ENCODE results near the gene ZNF575.

ZNF575 gene

DNA sequence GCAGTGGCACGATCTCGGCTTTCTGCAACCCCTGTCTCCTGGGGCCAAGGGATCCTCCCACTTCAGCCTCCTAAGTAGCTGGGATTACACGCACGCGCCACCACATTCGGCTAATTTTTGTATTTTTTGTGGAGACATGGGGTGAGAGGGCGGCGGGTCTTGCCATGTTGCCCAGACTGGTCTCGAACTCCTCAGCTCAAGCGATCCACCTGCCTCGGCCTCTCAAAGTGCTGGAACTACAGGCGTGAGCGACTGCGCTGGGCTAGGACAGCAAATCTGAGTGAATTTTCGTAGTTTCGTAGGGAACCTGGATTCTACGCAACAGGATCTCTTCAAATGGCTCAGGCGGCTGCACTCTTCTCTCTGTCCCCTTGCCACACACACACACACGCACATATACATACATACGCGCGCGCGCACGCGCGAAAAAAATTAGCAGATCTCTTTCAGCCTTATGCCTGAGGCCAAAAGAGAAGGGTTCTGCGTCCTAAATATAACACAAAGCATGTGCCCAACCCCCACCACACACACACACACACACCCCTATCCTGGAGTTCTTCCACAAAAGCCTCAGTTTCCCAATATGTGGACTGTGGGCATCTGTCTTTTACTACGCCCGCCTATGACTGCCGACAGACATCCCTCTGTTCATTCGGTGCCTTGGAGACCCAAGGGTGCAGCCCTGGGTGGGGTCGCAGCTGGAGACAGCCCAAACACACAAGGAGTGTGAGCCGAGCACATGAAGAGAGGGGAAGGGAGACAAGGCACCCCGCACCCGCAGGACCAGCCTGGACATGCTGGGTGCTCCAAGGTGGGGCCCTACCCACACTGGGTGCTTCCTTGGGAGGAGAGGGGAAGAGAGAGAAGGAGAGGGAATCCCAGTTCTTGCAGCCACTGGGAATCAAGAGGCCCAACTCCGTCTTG lies 43.2 kb downstream of the ZNF575 start:
- Histone ChIP-seq H3K79me2 (ENCODE audit: low read length) (peaks cover 10% of the 10 kb centered on the region), H3K4me2 (ENCODE audit: low read length) (peak overlapping the region; percentile 61), H2AFZ (ENCODE audit: low read depth, low read length) (peak overlapping the region; percentile 79; the same call in 1 of the 2 replicates), H3K4me1 (ENCODE audit: low read length) (peaks cover 9% of the 10 kb centered on the region), H4K20me1 (ENCODE audit: insufficient read depth, low read length) (no peaks in the 10 kb centered on the region), H3K9me3 (ENCODE audit: insufficient read depth, low read length) (no peaks in the 10 kb centered on the region), H3K4me3 (ENCODE audit: low read length) (peak overlapping the region; percentile 99), H3K36me3 (replicated peaks; ENCODE audit: low read depth, low read length) (no peaks in the 10 kb centered on the region), H3K27ac (ENCODE audit: low read length) (no peak overlapping the region), H3K9ac (ENCODE audit: low read length) (peak overlapping the region; percentile 31), H3K27me3 (ENCODE audit: low read depth, low read length) (no peaks in the 10 kb centered on the region; the same call in 1 of the 2 replicates)
- TF ChIP-seq EZH2phosphoT487 (IDR thresholded peaks at IDR 0.05; ENCODE audit: low read depth), result no peak
- no peak for TF ChIP-seq CTCF (IDR thresholded peaks at IDR 0.05; ENCODE audit: low read depth, low read length)

DNA sequence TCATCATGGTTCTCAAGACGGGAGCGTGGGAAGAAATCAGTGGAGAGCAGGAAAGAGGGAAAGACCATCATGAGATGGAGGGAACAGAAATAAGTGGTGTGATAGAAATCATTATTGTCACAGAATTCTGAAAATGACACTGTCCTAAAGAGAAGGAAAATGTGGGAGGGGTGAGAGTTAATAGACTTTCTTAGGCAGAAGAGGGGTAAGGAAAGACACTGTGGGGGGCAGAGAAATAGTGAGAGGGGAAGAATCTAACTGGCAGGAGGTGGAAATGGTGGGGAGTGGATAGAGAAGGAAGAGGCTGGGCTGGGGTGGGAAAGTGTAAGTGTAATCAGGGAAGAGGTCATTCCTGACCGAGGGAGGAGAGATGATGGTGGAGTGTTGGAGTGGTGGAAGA lies 45.8 kb downstream of the ZNF575 start:
- Histone ChIP-seq H3K9me3 (ENCODE audit: insufficient read depth, low read length) (no peaks in the 10 kb centered on the region), H3K9ac (ENCODE audit: low read length) (no peak overlapping the region)
- no peak for TF ChIP-seq EZH2phosphoT487 (IDR thresholded peaks at IDR 0.05; ENCODE audit: low read depth)
- TF ChIP-seq CTCF (IDR thresholded peaks at IDR 0.05; ENCODE audit: low read depth, low read length), result no peak

DNA sequence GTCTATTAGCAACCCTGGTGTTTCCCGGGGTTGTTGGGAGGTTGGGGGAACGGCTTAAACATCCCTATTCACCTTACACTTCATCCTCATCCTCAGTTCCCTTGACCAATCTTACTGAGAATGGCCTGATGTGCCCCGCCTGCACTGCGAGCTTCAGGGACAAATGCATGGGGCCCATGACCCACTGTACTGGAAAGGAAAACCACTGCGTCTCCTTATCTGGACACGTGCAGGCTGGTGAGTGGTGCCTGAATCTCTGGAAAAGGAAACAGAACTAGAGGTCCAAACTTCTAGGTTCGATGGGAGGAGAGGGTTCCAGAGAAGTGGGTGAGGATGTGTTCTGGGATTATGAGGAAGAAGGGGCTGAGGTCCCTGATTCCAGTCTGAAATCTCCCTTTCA lies 48.5 kb downstream of the ZNF575 start:
- no peaks in the 10 kb centered on the region for H3K4me1 ChIP-seq (ENCODE audit: low read length)
- H2AFZ ChIP-seq (ENCODE audit: low read depth, low read length), result no peak overlapping the region
- TF ChIP-seq EZH2phosphoT487 (IDR thresholded peaks at IDR 0.05; ENCODE audit: low read depth) (no peak), CTCF (IDR thresholded peaks at IDR 0.05; ENCODE audit: low read depth, low read length) (no peak)
- H3K9ac ChIP-seq (ENCODE audit: low read length), result no peak overlapping the region
- no peak overlapping the region for H3K27ac ChIP-seq (ENCODE audit: low read length)
- no peaks in the 10 kb centered on the region for H3K79me2 ChIP-seq (ENCODE audit: low read length)
- no peaks in the 10 kb centered on the region; the same call in 1 of the 2 replicates for H3K27me3 ChIP-seq (ENCODE audit: low read depth, low read length)
- H3K36me3 ChIP-seq (replicated peaks; ENCODE audit: low read depth, low read length), result peaks cover 11% of the 10 kb centered on the region
- no peak overlapping the region for H3K4me3 ChIP-seq (ENCODE audit: low read length)
- H3K9me3 ChIP-seq (ENCODE audit: insufficient read depth, low read length), result no peaks in the 10 kb centered on the region
- no peak overlapping the region for H3K4me2 ChIP-seq (ENCODE audit: low read length)
- H4K20me1 ChIP-seq (ENCODE audit: insufficient read depth, low read length), result no peaks in the 10 kb centered on the region

More for the DNA sequence above, 45.8 kb downstream of the ZNF575 start:
- Histone ChIP-seq H3K27ac (ENCODE audit: low read length) (no peak overlapping the region), H3K79me2 (ENCODE audit: low read length) (peaks cover 10% of the 10 kb centered on the region), H3K27me3 (ENCODE audit: low read depth, low read length) (no peaks in the 10 kb centered on the region; the same call in 1 of the 2 replicates), H3K4me2 (ENCODE audit: low read length) (no peak overlapping the region), H3K4me1 (ENCODE audit: low read length) (peaks cover 9% of the 10 kb centered on the region), H3K4me3 (ENCODE audit: low read length) (no peak overlapping the region), H3K36me3 (replicated peaks; ENCODE audit: low read depth, low read length) (no peaks in the 10 kb centered on the region), H2AFZ (ENCODE audit: low read depth, low read length) (no peak overlapping the region), H4K20me1 (ENCODE audit: insufficient read depth, low read length) (no peaks in the 10 kb centered on the region)

- no peaks in the 10 kb centered on the region for H3K79me2 ChIP-seq (ENCODE audit: low read length)
- H3K4me3 ChIP-seq (ENCODE audit: low read length), result no peak overlapping the region
- H3K27me3 ChIP-seq (ENCODE audit: low read depth, low read length), result no peaks in the 10 kb centered on the region; the same call in 1 of the 2 replicates
- no peak overlapping the region for H2AFZ ChIP-seq (ENCODE audit: low read depth, low read length)
- H3K4me2 ChIP-seq (ENCODE audit: low read length), result no peak overlapping the region
- no peaks in the 10 kb centered on the region for H3K4me1 ChIP-seq (ENCODE audit: low read length)
- H4K20me1 ChIP-seq (ENCODE audit: insufficient read depth, low read length), result no peaks in the 10 kb centered on the region
- no peak overlapping the region for H3K27ac ChIP-seq (ENCODE audit: low read length)
- peaks cover 14% of the 10 kb centered on the region for H3K36me3 ChIP-seq (replicated peaks; ENCODE audit: low read depth, low read length)
- TF ChIP-seq CTCF (IDR thresholded peaks at IDR 0.05; ENCODE audit: low read depth, low read length), result no peak
- no peak for TF ChIP-seq EZH2phosphoT487 (IDR thresholded peaks at IDR 0.05; ENCODE audit: low read depth)
- H3K9ac ChIP-seq (ENCODE audit: low read length), result no peak overlapping the region
- no peaks in the 10 kb centered on the region for H3K9me3 ChIP-seq (ENCODE audit: insufficient read depth, low read length)
These were observed 49.5 kb downstream of the ZNF575 start for GRCh38 chr19:43582495-43582894.
